NCI-H774 (cell line): ENCODE measurements around the gene BTNL8.

Experiments used
- DNase-seq: peaks from one replicate; lab custom pipeline; 2025; lab: John Stamatoyannopoulos, UW

The BTNL8 gene, protein sequence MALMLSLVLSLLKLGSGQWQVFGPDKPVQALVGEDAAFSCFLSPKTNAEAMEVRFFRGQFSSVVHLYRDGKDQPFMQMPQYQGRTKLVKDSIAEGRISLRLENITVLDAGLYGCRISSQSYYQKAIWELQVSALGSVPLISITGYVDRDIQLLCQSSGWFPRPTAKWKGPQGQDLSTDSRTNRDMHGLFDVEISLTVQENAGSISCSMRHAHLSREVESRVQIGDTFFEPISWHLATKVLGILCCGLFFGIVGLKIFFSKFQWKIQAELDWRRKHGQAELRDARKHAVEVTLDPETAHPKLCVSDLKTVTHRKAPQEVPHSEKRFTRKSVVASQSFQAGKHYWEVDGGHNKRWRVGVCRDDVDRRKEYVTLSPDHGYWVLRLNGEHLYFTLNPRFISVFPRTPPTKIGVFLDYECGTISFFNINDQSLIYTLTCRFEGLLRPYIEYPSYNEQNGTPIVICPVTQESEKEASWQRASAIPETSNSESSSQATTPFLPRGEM

DNA sequence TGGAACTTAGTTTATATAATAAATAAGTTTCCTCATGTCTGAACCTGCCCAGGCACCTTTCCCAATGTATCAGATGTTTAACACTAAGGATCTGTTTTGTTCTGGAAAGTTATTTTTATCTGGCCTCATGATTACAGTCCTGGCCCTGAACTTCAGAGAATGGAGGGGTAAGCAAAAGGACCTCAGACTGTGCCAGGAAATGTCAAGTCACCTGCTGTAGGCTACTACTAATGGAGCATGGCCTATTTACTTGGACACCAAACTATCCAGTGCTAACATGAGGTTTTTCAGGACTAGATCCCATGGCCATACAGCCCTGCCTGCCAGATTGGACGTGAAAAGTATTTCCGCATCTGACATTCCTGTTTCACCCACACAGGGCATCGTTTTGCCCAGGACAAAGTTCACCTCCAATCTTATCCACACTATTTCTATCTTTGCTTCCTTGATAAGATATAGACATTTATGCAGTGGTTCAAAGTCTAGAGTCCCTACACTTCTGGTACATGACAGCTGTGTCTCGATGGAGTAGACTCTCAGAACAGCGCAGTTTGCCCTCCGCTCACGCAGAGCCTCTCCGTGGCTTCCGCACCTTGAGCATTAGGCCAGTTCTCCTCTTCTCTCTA, at the start of gene BTNL8:
BTNL8 (plus strand) TSS at position 539 of the 626 bp plus-strand sequence. CDS start 152 bp downstream, outside the sequence.
- DNase-seq = no peak

DNA sequence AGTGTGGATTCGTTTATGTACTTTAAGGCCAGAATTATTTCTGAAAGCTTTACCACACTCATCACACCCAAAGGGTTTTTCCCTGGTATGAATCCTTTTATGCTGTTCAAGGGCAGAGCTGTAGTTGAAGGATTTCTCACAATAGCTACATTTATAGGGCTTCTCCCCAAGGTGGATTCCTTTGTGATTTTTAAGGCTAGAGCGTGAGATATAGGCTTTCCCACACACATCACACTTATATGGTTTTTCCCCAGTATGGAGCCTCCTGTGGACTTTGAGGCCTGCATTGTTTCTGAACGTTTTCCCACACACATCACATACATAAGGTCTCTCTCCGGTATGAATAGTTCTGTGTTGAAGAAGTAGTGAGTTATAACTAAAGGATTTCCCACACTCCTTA, 49.1 kb upstream of the BTNL8 start:
- DNase-seq = no peak

DNA sequence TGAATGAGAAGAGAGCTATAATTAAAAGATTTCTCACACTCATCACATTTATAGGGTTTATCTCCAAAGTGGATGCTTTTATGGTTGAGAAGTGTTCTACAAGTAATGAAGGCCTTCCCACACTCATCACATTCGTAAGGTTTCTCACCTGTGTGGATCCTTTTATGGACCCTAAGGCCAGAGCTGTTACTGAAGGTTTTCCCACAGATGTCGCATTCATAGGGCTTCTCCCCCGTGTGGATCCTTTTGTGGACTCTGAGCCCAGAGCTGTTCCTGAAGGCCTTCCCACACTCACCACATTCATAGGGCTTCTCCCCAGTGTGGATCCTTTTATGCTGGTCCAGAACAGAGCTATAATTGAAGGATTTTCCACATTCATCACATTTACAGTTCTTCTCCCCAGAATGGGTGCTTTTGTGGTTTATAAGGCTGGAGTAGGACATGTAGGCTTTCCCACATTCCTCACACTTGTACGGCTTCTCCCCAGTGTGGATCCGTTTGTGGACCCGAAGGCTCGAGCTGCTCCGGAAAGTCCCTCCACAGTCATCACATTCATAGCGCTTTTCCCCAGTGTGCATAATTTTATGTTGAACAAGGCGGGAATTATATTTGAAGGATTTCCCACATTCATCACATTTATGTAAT, 48.4 kb upstream of the BTNL8 start:
- no peak for DNase-seq

DNA sequence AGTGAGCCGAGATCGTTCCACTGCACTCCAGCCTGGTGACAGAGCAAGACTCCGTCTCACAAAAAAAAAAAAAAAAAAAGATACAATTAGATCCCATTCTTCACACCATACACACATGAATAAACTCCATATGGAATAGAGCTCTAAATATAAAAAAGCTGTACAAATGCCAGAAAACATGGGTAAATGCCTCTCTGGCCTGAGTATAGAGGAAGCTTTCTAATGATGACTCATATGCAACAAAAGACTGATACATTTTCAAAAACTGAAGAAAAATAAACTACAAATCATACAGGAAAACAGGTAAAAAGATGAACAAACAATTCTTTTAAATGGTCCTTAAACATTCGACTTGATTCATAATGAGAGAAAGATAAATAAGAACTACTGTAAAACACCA, 46.5 kb upstream of the BTNL8 start:
- no peak for DNase-seq

DNA sequence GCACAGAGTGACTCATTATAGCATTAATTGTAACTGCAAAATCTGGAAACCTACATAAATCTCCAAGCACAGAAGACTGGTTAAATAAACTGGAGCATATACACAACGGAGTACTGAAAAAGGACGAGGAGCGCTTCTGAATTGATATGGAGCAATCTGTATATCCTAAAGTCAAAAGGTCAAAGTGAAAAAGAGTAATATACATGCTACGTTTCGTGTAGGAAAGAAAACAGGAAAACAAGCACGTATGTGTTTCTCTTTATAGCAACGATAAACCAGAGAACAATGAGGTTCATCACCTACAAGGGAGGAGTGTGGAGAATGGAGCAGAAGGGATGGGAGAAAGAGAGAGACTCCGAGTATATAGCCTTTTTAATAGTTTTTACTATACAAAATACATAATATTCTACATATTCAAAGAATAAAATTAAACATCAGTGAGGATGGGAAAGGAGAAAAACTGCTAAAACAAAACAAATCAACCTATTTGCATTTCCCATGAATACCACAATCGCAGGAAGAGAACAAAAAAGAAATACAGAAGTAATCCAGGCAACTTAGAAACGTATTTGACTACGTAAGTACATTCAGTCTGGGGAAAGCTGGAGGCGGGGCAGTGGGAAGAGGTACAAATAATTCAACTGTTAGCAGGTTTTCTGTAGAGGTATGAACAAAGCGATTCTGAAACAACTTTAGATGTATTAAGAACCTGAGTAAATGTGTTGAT, 45.7 kb upstream of the BTNL8 start:
- no peak for DNase-seq

DNA sequence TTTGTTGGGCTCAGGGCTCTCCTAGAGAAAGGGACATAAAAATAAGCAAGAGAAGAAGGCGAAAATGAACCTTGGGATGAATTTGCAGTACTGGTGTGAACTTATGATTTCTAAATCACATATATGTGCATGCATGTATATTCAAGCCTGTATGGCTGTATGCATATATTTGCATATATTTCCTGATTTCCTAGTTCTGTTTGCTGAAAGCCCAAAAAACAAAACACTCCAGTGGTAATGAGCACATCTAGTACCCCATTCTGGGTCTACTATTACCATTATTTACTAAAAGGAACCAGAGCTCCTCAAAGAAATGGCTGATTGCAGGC, 45.1 kb upstream of the BTNL8 start:
- DNase-seq = no peak

DNA sequence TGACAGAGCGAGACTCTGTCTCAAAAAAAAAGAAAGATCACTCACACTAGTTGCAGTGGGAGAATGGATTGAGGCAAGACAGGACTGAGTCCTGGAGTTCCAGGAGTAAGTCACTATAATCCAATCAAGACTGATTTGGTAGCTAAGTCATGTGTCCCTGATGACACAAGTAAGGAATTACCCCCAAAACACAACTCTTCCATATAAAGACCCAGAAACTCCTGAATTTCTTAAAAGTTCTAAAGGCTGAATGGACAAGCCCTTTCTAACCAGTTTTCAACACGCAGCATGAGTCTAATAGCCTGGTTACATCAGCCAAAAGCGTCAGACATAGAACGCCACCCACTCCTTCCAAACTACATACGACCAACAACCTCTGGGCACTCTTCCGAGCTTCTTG, 40.4 kb upstream of the BTNL8 start:
- DNase-seq = no peak

DNA sequence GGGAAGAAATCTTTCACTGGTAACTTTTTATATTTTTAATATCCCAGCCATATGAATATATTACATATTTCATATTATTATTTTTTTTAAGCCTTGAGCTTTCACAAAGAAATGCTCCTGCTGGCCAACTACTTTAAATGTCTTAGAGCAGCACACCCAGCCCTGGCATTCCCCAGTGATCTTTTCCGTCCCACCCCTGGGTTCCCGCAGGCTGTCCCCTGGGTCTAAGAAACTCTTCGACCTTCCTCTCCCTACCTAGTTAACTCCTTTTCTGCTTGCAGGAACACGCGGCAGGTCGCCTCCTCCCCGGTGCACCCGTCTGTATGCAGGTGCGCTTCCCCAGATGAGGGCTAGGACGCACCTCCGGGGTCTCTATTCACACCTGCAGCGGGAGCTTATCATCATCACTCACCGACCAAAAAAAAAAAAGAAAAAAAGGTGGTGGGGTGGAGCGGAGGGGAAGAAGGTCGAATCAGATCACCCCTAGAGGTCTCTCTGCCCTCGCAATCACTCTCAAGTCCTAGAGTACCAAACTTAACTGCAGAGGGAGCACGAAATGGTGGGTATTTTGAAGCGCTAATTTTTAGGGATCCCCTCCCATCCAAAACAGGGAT, 38.6 kb upstream of the BTNL8 start:
- DNase-seq = peak; percentile 34

DNA sequence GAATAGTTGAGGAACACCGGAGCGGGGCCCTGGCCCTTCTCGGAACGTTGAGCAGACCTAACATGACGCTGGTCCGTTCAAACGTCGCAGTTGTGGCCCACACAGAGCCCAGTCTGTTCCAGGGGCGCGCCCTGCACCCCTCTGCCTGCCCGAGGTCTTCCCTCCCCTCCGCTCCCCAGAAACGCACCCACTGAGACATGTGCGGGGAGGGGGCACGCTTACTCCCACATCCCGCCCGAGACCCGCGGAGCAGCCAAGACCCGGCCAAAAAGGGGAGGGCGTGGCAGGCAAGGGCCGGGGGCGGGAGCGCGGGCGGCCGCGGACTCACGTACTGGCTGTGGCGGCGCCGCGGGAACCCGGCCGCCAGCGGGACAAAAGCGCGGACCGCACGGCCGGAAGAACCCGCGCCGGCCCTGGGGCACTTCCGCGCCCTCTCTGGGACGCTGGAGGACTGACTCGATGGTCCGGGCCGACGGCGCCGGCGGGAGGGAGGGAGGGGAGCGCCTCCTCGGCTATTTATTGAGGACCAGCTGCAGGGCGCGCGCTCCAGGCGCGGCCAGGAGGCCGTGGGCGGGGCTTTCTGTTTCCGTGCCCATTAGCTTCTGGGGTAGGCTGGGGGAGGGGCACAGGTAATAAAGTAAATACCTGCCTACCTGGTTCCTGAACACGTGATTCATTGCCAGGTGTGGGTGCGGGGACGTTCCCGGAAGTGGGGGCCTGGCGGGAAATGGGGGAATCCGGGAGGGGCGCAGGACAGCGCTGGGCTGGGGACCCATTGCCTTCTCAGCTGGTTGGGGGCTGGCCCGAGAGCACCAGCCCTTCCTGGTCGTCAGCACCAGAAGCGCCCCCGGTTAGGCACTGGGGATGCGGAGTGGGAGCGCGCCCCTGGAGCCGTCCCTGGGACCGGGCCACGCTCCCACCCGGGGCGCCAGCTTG, 37.8 kb upstream of the BTNL8 start, which contains the start of gene ZFP62:
ZFP62 (minus strand) TSS at position 390 of the 936 bp plus-strand sequence; CDS start at position 333, 57 bp downstream.
- DNase-seq = peak; percentile 96

DNA sequence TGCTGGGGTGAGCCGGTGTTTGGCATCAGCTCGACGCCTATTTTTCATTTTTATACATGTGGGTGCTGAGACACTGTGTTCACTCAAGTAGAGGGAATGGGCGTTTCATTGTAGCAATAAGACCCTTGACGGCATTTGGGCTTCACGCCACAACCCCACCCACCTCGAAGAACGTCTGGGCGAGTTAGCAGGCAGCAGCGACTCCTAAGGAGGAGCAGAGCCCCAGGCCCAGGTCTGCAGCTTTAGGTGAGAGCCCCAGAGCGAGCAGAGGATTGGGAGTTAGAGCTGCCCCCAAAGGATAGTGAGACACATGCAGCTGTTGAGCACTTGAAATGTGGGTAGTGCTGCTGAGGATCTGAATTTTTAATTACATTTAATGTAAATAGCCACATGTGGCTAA, 36.3 kb upstream of the BTNL8 start:
- DNase-seq = no peak

DNA sequence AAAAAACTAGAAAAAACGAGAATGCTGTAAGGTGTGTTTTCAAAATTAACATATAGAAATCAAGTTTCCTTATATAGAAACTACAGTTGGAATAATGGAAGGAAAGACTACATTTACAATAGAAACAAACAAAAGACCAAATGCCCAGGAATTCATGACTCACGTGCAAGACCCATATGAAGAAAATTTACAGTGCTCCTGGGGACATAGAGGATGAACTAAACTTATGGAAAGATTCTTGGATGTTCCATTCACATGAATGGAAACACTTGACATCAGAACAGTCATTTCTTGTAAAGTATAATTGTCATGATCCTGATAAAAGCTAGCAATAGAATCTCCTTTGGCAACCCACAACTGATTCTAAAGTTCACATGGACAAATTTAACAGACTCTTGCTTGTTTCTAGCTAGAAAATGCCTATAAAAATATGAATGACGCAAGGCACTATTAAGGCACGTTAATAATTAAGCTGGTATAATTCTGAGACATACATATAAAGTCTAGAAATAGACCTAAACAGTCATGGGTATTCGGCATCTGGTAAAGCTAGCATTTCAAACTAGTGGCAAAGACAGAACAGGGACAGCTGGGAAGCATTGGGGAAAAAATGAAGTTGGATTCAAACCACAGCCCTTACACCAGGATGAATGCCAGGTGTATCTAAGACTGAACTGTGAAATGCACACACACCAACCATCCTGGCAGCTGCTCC, 32.8 kb upstream of the BTNL8 start:
- DNase-seq = peak; percentile 9

DNA sequence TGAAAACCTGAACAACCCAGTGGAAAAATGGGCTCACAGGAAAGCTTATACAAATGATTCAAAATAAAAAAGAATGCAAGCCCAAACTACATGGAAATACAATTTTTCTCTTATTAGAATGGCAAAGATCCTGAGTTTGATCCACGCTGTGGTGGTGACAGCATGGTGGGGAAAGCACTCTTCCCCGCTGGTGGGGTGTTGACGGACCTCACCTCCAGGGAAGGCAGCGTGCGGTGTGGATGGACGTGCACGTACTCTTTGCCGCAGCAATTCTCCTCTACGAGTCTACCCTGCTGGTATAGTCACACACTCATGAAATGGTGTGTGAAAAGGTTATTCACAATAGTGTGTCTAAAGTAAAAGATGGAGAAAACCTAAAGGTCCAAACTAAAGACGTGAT, 32.0 kb upstream of the BTNL8 start:
- DNase-seq = no peak

DNA sequence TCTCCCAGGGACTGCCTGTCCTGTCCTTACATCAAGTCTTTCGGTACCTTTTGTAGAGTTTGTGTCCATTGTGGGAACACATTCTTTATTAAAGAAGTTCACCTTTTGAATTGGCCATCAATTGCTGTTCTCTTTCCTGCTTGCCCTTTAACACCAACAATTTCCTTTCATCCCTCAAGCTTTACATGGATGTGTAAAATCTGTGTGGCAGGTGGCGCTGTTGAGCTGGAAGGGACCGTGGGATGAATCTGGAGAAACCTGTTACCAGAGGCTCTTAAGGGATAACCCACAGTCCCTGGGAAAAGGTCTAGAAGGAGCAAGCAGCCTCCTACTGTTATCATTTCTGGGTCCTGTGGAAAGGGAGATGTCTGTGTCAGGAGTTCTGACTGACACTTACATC, 30.0 kb upstream of the BTNL8 start:
- peak; percentile 73 for DNase-seq

DNA sequence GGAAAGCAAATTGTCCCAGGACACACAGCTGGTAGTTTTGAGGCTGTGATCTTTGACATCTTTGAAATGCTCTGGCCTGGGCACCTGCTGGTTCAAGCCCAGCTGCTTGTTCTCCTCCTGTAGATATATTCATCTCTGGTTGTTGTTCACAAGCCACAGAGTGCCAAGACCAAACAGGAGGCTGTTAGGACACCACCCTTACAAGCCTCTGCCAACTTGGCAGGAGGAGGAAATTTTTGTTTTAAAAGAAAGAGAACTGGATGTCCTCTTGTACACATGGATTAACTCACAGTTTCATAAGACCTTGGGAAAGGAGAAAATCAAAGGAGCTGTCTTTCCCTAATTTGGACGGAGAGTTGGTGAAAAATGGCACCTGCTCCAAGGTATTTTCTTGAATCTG, 29.4 kb upstream of the BTNL8 start:
- DNase-seq = no peak

DNA sequence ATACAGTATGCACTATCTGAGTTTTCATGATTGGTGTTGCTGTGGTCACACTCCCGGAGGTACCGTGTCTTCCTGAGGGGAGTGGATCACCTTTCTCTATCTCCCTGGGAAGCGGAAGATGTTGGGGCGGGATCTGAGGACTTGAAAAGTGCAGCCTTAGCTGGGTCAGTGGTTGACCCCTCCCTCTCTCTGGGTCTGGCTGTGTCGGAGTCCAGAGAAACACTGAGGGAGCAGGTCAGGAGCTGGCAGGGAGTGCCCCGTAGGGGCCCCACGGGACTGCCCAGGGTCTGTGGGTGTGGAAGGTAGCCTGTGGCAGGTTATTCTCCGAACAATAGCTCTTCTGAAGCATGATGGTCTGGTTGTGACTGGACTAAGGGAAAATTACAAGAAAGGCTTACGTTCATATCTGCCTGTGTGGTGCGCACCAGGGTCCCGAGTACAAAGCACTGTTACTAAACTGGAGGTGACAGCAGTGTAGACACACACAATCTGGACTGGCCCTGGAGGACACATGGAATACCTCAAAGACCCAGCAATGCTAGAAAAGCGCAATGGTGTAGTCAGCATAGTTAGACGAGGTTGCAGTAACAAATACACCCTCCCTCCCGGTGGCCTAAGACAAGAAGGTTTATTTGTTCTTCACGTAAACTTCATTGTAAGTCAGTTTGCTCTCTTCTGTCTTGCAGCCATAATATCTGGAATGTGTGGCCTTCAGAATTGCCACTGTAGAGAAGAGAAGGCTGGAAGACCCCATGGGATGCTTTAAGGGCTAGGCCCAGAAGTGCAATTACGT, 28.5 kb upstream of the BTNL8 start:
- no peak for DNase-seq

DNA sequence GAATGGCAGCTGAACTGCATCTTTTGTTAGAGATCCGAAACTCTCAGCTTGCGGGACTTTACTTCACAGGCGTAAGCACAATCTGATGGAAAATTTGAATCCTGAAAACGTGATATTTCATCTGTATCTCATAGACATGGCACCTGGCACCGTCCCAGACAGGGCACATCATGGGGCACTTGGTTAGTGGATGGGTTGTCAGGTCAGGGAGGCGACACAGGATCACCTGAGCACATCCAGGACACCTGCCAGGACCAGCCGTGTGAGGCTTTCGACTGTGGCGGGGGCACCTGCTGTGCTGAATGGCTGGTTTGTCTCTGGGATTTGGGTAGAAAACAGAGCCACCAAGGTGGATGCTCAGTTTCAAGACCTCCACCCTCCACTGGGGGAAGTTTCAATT, 26.5 kb upstream of the BTNL8 start:
- no peak for DNase-seq

DNA sequence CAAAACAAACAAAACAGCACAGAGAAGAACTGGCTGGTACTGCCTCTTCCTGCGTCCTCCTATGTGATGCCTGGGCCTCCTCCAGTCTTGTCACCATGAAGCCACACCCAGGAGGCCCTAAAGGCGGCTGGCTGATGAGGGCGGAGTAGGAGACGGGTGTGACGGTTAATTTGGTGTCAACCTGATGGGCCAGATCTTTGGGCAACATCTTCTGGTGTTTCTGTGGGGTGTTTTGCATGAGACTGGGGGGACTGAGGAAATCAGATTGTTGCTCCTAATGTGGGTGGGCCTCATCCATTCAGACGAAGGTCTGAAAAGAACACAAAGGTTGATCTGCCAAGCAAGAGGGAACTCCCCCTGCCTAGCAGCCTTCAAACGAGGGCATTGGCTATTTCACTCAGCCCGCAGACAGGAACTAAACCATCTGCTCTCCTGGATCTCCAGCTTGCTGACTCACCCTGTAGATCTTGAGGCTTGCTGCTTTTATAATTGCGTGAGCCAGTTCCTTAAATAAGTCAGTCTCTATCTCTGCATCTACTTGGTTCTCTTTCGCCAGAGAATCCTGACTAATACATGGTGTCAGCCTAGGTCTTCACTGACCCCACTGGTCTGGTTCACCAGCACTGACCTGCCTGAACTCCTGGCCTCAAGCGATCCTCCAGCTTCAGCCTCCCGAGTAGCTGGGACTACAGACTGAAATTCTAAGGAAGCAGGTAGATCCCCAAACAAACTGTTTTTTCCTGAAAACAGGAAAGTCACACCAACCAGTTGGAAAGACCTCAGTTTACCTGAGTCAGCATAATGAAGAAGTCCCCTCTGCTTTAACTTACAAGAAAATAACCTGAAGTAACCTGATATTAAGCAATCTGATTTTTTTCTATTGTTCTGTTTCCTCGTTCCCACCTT, 25.1 kb upstream of the BTNL8 start:
- DNase-seq = no peak
